DND-41 (cell line): ENCODE results near the gene MOB4.
A peak's percentile ranks its signal among the peaks of the same experiment; 100 is the strongest.

ENCODE experiments used
- ATAC-seq: fragments of 200-7000 bp; cut with Tn5 transposase; 3 replicates; pipeline ENCODE4 v1.9.1; 2021; ENCODE audit warnings: low read depth; ENCODE audit not compliant: insufficient read depth
- DNase-seq: peaks from one replicate; pipeline ENCODE4 v3.0.0-alpha.2; 2020
- H2AFZ ChIP-seq: 2 replicates; pipeline ENCODE4 v1.6.0; 2012; ENCODE audit warnings: low read depth, low read length
- H3K27ac ChIP-seq: 2 replicates; pipeline ENCODE4 v1.5.1; 2012; ENCODE audit warnings: low read length, inconsistent platforms
- H3K27me3 ChIP-seq: fragments of 200-600 bp; sonication (generic); 2 replicates; pipeline ENCODE4 v1.6.0; 2012; ENCODE audit warnings: low read length, mild to moderate bottlenecking, inconsistent platforms; ENCODE audit not compliant: insufficient read depth, poor library complexity
- H3K36me3 ChIP-seq: 2 replicates; pipeline ENCODE4 v1.5.1; 2012; ENCODE audit warnings: low read length, inconsistent platforms; ENCODE audit not compliant: insufficient read depth
- H3K4me1 ChIP-seq: 2 replicates; pipeline ENCODE4 v1.5.1; 2012; ENCODE audit warnings: mild to moderate bottlenecking, low read length; ENCODE audit not compliant: insufficient read depth
- H3K4me2 ChIP-seq: 2 replicates; pipeline ENCODE4 v1.6.0; 2012; ENCODE audit warnings: mild to moderate bottlenecking, moderate library complexity, low read length, inconsistent platforms; ENCODE audit not compliant: insufficient read depth
- H3K4me3 ChIP-seq, 2 experiments: fragments of 200-600 bp in 1 of 2; shearing (Covaris generic) in 1 of 2; 2 replicates each; pipeline ENCODE4 v1.5.1; 2012 to 2016; ENCODE audit warnings: inconsistent platforms in 2 of 2, low read length in 2 of 2, mild to moderate bottlenecking in 2 of 2, low read depth in 1 of 2, moderate library complexity in 1 of 2
- H3K79me2 ChIP-seq: 2 replicates; pipeline ENCODE4 v1.6.0; 2012; ENCODE audit warnings: low read length, inconsistent platforms; ENCODE audit not compliant: insufficient read depth
- H3K9ac ChIP-seq: 2 replicates; pipeline ENCODE4 v1.6.0; 2012; ENCODE audit warnings: low read depth, mild to moderate bottlenecking, inconsistent platforms, low read length, moderate library complexity
- H3K9me3 ChIP-seq: 2 replicates; pipeline ENCODE4 v1.5.1; 2012; ENCODE audit warnings: low read length, moderate library complexity, mild to moderate bottlenecking, inconsistent platforms; ENCODE audit not compliant: insufficient read depth, severe bottlenecking
- H4K20me1 ChIP-seq: 2 replicates; pipeline ENCODE4 v1.6.0; 2012; ENCODE audit warnings: low read length; ENCODE audit not compliant: insufficient read depth
- CTCF ChIP-seq: IDR thresholded peaks from 2 replicates; pipeline ENCODE4 v1.5.1; 2012; ENCODE audit warnings: borderline replicate concordance, low read length, moderate library complexity, mild to moderate bottlenecking; ENCODE audit not compliant: poor library complexity, severe bottlenecking; ENCODE audit errors: extremely low read depth
- EZH2 ChIP-seq: IDR thresholded peaks from 3 replicates; pipeline ENCODE4 v1.6.1; 2012; ENCODE audit warnings: borderline replicate concordance, low read depth, mild to moderate bottlenecking, moderate library complexity, low read length, inconsistent platforms; ENCODE audit not compliant: severe bottlenecking

Gene MOB4

DNA sequence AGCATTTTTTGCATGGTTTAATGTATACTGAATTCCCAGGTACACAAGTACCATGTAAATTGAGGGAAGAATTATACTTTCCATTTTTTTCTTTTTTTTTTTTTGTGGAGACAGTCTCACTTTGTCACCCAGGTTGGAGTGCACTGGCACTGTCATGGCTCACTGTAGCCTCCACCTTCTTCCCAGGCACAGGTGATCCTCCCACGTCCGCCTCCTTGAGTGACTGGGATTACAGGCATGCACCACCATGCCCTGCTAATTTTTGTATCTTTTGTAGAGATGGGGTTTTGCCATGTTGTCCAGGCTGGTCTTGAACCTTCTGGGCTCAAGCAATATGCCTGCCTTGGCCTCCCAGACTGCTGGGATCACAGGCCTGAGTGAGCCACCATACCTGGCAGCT, 11.9 kb upstream of the MOB4 start:
- no peak overlapping the region for H3K27ac ChIP-seq
- no peaks in the 10 kb centered on the region for H3K27me3 ChIP-seq
- no peak overlapping the region for H3K4me2 ChIP-seq
- H3K9me3 ChIP-seq: no peaks in the 10 kb centered on the region
- DNase-seq: no peak
- H3K4me1 ChIP-seq: peaks cover 19% of the 10 kb centered on the region
- H3K79me2 ChIP-seq: peaks cover 62% of the 10 kb centered on the region
- no peak for TF ChIP-seq EZH2
- no peak for TF ChIP-seq CTCF
- H3K36me3 ChIP-seq: peaks cover 44% of the 10 kb centered on the region
- H3K4me3 ChIP-seq: no peak overlapping the region
- no peak overlapping the region for H3K9ac ChIP-seq
- H2AFZ ChIP-seq: no peak overlapping the region
- ATAC-seq: no peak
- H4K20me1 ChIP-seq: peaks cover 9% of the 10 kb centered on the region; the same call in 1 of the 2 replicates

GRCh38 chr2:197504512-197504911, 11.4 kb upstream of the MOB4 start:
- ATAC-seq: no peak
- H3K27ac ChIP-seq: no peak overlapping the region

DNA sequence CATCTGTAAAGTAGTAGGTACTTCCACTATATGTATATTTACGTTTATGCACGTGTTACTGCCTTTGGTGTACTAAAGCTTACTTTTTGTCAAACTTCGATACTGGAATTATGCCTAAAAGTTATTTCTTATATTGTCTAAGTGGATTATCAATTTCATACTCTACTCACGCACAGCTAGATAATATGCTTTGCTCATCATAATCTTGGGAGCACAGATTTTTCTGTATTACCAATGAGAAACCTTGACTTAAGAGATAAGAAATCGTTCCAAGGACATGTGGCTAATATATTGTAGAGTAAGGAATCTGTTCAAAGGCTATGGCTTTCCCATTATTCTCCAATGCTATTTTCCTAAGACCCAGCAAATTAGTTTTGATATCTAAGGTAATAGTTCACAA, 9.2 kb upstream of the MOB4 start:
- no peak for DNase-seq
- Histone ChIP-seq H2AFZ (no peak overlapping the region), H4K20me1 (peaks cover 8% of the 10 kb centered on the region; the same call in 1 of the 2 replicates), H3K4me1 (peaks cover 12% of the 10 kb centered on the region), H3K4me2 (no peak overlapping the region), H3K9ac (no peak overlapping the region), H3K27ac (no peak overlapping the region), H3K79me2 (peaks cover 40% of the 10 kb centered on the region), H3K4me3 (no peak overlapping the region), H3K36me3 (peaks cover 37% of the 10 kb centered on the region), H3K9me3 (no peaks in the 10 kb centered on the region), H3K27me3 (no peaks in the 10 kb centered on the region)
- no peak for ATAC-seq
- TF ChIP-seq CTCF (no peak), EZH2 (no peak)

More at GRCh38 chr2:197504512-197504911, 11.4 kb upstream of the MOB4 start:
- Histone ChIP-seq H3K9me3 (no peaks in the 10 kb centered on the region), H2AFZ (no peak overlapping the region), H3K9ac (no peak overlapping the region), H3K79me2 (peaks cover 57% of the 10 kb centered on the region), H3K4me1 (peaks cover 19% of the 10 kb centered on the region), H3K4me3 (no peak overlapping the region), H3K36me3 (peaks cover 39% of the 10 kb centered on the region), H3K27me3 (no peaks in the 10 kb centered on the region), H4K20me1 (peaks cover 8% of the 10 kb centered on the region; the same call in 1 of the 2 replicates), H3K4me2 (no peak overlapping the region)
- DNase-seq: no peak
- TF ChIP-seq EZH2 (no peak), CTCF (no peak)

- Histone ChIP-seq H3K79me2 (peaks cover 40% of the 10 kb centered on the region), H3K36me3 (no peaks in the 10 kb centered on the region), H3K4me1 (peaks cover 37% of the 10 kb centered on the region), H3K27me3 (no peaks in the 10 kb centered on the region), H4K20me1 (no peaks in the 10 kb centered on the region; the same call in 1 of the 2 replicates), H3K9me3 (no peaks in the 10 kb centered on the region), H2AFZ (no peak overlapping the region), H3K9ac (no peak overlapping the region), H3K27ac (no peak overlapping the region), H3K4me3 (no peak overlapping the region), H3K4me2 (peak overlapping the region; percentile 68; the same call in 1 of the 2 replicates)
- ATAC-seq (no peak), DNase-seq (no peak)
- TF ChIP-seq CTCF: no peak
Observed at GRCh38 chr2:197513915-197514314, 2.0 kb upstream of the MOB4 start.
